ENCODE data around the gene NAALADL1. TPM values are rescaled to one million over a fixed set of nuclear protein-coding genes. Genes with fewer than 3 reads are reported as not detected.
A peak's percentile ranks its signal among the peaks of the same experiment; 100 is the strongest.

Gene NAALADL1
- total and polyA plus RNA-seq, 9 of the 15 experiments (the other 6 are each of a cell fraction or from before 2014, with no cell fraction given): 0.06 to 0.72 (median 0.22) TPM; not detected in 4

- TF ChIP-seq, protein P1, sequence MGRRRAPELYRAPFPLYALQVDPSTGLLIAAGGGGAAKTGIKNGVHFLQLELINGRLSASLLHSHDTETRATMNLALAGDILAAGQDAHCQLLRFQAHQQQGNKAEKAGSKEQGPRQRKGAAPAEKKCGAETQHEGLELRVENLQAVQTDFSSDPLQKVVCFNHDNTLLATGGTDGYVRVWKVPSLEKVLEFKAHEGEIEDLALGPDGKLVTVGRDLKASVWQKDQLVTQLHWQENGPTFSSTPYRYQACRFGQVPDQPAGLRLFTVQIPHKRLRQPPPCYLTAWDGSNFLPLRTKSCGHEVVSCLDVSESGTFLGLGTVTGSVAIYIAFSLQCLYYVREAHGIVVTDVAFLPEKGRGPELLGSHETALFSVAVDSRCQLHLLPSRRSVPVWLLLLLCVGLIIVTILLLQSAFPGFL (CRISPR knock-in tag; IDR thresholded peaks at IDR 0.05): 0 out of 2 replicates have a peak, but pooled peaks have one; percentile 46
- TF ChIP-seq ZBTB11 (CRISPR knock-in tag; IDR thresholded peaks at IDR 0.05) (peak in 1 of 3 experiments; percentile 83; a peak in 2 of 6 replicates), ATF2 (CRISPR knock-in tag; IDR thresholded peaks at IDR 0.05) (no peak), KAT8 (IDR thresholded peaks at IDR 0.05; ENCODE audit: low read depth) (no peak), MYNN (IDR thresholded peaks at IDR 0.05) (no peak), MYNN (CRISPR knock-in tag; IDR thresholded peaks at IDR 0.05) (no peak), NFE2 (IDR thresholded peaks at IDR 0.05; ENCODE audit: low read depth) (no peak), ZFP30 (CRISPR knock-in tag; IDR thresholded peaks at IDR 0.05; ENCODE audit: borderline replicate concordance) (no peak), RBM14 (IDR thresholded peaks at IDR 0.05; ENCODE audit: borderline replicate concordance, insufficient read depth, low read depth, low read length) (no peak), CCAR2 (IDR thresholded peaks at IDR 0.05; ENCODE audit: low read depth, low read length) (no peak), PURB (CRISPR knock-in tag; IDR thresholded peaks at IDR 0.05; ENCODE audit: low read depth) (no peak), ZNF174 (CRISPR knock-in tag; IDR thresholded peaks at IDR 0.05) (no peak), MTA1 (IDR thresholded peaks at IDR 0.05; ENCODE audit: borderline replicate concordance) (peak; percentile 48; the same call in 1 of the 2 replicates), SMC3 (conservative IDR thresholded peaks at IDR 0.05; ENCODE audit: insufficient read depth, low read depth, low read length) (peak; percentile 72), CEBPG (CRISPR knock-in tag; IDR thresholded peaks at IDR 0.05) (0 out of 2 replicates have a peak, but pooled peaks have one; percentile 8), CEBPG (tag; conservative IDR thresholded peaks at IDR 0.05 in 1 of 2, IDR thresholded peaks at IDR 0.05 in 1 of 2) (no peak)
- TF ChIP-seq, protein P2, sequence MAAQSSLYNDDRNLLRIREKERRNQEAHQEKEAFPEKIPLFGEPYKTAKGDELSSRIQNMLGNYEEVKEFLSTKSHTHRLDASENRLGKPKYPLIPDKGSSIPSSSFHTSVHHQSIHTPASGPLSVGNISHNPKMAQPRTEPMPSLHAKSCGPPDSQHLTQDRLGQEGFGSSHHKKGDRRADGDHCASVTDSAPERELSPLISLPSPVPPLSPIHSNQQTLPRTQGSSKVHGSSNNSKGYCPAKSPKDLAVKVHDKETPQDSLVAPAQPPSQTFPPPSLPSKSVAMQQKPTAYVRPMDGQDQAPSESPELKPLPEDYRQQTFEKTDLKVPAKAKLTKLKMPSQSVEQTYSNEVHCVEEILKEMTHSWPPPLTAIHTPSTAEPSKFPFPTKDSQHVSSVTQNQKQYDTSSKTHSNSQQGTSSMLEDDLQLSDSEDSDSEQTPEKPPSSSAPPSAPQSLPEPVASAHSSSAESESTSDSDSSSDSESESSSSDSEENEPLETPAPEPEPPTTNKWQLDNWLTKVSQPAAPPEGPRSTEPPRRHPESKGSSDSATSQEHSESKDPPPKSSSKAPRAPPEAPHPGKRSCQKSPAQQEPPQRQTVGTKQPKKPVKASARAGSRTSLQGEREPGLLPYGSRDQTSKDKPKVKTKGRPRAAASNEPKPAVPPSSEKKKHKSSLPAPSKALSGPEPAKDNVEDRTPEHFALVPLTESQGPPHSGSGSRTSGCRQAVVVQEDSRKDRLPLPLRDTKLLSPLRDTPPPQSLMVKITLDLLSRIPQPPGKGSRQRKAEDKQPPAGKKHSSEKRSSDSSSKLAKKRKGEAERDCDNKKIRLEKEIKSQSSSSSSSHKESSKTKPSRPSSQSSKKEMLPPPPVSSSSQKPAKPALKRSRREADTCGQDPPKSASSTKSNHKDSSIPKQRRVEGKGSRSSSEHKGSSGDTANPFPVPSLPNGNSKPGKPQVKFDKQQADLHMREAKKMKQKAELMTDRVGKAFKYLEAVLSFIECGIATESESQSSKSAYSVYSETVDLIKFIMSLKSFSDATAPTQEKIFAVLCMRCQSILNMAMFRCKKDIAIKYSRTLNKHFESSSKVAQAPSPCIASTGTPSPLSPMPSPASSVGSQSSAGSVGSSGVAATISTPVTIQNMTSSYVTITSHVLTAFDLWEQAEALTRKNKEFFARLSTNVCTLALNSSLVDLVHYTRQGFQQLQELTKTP (IDR thresholded peaks at IDR 0.05; ENCODE audit: low read depth in 1 of 2, partially characterized antibody in 2 of 2): peak; percentile 43 to 71
Measured at GRCh38 chr11:65013130-65013887, 45.0 kb downstream of the NAALADL1 start (continued).

Data from K562 (cell line).